Cortex of kidney (tissue), 1 donor: ENCODE results near the gene NCBP2L.

Source experiments
- DNase-seq: peaks from one replicate; lab custom pipeline; 2025; lab: John Stamatoyannopoulos, UW

NCBP2L gene

GRCh38 chrX:107777536-107777832, at the start of gene NCBP2L:
NCBP2L (plus strand) TSS chrX:107777733; CDS start chrX:107794221, 16,488 bp downstream.
- no peak for DNase-seq

- DNase-seq, result no peak
Measured at GRCh38 chrX:107728371-107729099, 49.0 kb upstream of the NCBP2L start.

GRCh38 chrX:107729558-107730297, 47.8 kb upstream of the NCBP2L start:
- DNase-seq, result no peak

GRCh38 chrX:107730298-107730655, 47.3 kb upstream of the NCBP2L start:
- no peak for DNase-seq

GRCh38 chrX:107730991-107731766, 46.4 kb upstream of the NCBP2L start:
- DNase-seq, result no peak

- peak; percentile 30 for DNase-seq
Measured at GRCh38 chrX:107731831-107732502, 45.6 kb upstream of the NCBP2L start.

- no peak for DNase-seq
Measured at GRCh38 chrX:107733686-107734085, 43.8 kb upstream of the NCBP2L start.

- no peak for DNase-seq
Measured at GRCh38 chrX:107734646-107735045, 42.9 kb upstream of the NCBP2L start.

- no peak for DNase-seq
Measured at GRCh38 chrX:107736781-107737531, 40.6 kb upstream of the NCBP2L start.

GRCh38 chrX:107738272-107738671, 39.3 kb upstream of the NCBP2L start:
- DNase-seq, result no peak

- no peak for DNase-seq
Measured at GRCh38 chrX:107738768-107739167, 38.8 kb upstream of the NCBP2L start.

- no peak for DNase-seq
Measured at GRCh38 chrX:107739541-107739940, 38.0 kb upstream of the NCBP2L start.

GRCh38 chrX:107741404-107741790, 36.1 kb upstream of the NCBP2L start:
- no peak for DNase-seq

- no peak for DNase-seq
Measured at GRCh38 chrX:107742700-107743191, 34.8 kb upstream of the NCBP2L start.

- DNase-seq, result no peak
Measured at GRCh38 chrX:107743995-107744394, 33.5 kb upstream of the NCBP2L start.

- no peak for DNase-seq
Measured at GRCh38 chrX:107744868-107745267, 32.7 kb upstream of the NCBP2L start.

GRCh38 chrX:107747596-107748161, 29.9 kb upstream of the NCBP2L start:
- no peak for DNase-seq

GRCh38 chrX:107748506-107748905, 29.0 kb upstream of the NCBP2L start:
- DNase-seq, result no peak

- DNase-seq, result no peak
Measured at GRCh38 chrX:107750263-107750662, 27.3 kb upstream of the NCBP2L start.

- DNase-seq, result no peak
Measured at GRCh38 chrX:107750861-107751445, 26.6 kb upstream of the NCBP2L start.

- no peak for DNase-seq
Measured at GRCh38 chrX:107752043-107752442, 25.5 kb upstream of the NCBP2L start.
